ENCODE measurements around the gene WWOX. TPM values are rescaled to one million over a fixed set of nuclear protein-coding genes. Genes with fewer than 3 reads are reported as not detected.

WWOX gene
- total and polyA plus RNA-seq, 10 donors, result 5.9 to 90.3 (median 26.4) TPM

- no peak overlapping the region for H3K4me3 ChIP-seq
- H3K27ac ChIP-seq, result no peak overlapping the region
- TF ChIP-seq POLR2AphosphoS5 (IDR thresholded peaks at IDR 0.05) (no peak), POLR2A (IDR thresholded peaks at IDR 0.05) (no peak)
- TF ChIP-seq, protein P1, sequence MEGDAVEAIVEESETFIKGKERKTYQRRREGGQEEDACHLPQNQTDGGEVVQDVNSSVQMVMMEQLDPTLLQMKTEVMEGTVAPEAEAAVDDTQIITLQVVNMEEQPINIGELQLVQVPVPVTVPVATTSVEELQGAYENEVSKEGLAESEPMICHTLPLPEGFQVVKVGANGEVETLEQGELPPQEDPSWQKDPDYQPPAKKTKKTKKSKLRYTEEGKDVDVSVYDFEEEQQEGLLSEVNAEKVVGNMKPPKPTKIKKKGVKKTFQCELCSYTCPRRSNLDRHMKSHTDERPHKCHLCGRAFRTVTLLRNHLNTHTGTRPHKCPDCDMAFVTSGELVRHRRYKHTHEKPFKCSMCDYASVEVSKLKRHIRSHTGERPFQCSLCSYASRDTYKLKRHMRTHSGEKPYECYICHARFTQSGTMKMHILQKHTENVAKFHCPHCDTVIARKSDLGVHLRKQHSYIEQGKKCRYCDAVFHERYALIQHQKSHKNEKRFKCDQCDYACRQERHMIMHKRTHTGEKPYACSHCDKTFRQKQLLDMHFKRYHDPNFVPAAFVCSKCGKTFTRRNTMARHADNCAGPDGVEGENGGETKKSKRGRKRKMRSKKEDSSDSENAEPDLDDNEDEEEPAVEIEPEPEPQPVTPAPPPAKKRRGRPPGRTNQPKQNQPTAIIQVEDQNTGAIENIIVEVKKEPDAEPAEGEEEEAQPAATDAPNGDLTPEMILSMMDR (IDR thresholded peaks at IDR 0.05 in 8 of 11, conservative IDR thresholded peaks at IDR 0.05 in 3 of 11), result no peak
- peaks cover 0 to 4% (median 0%) of the 10 kb centered on the region in 8 donors for H3K9me3 ChIP-seq
- 93 to 96% (median 95%) methylated on average over 5 of the region's 5 CpGs for WGBS, 5 donors
- peaks cover 0 to 7% (median 0%) of the 10 kb centered on the region in 6 donors for H3K36me3 ChIP-seq
- intact Hi-C loops (cut with DNase I; ENCODE audit: low total_unique reads), result no loop called here
- H3K4me1 ChIP-seq, result no peaks in the 10 kb centered on the region
- no peak for DNase-seq
- no peaks in the 10 kb centered on the region for H3K27me3 ChIP-seq (replicated peaks in 1 of 7)
Observed at GRCh38 chr16:78176435-78176834, 77.0 kb downstream of the WWOX start.

GRCh38 chr16:78177218-78177617 lies 77.8 kb downstream of the WWOX start:
- Histone ChIP-seq H3K9me3 (peaks cover 0 to 4% (median 0%) of the 10 kb centered on the region in 8 donors), H3K36me3 (peaks cover 0 to 7% (median 0%) of the 10 kb centered on the region in 6 donors), H3K4me3 (no peak overlapping the region), H3K4me1 (no peaks in the 10 kb centered on the region), H3K27me3 (replicated peaks in 1 of 7) (no peaks in the 10 kb centered on the region), H3K27ac (no peak overlapping the region)
- intact Hi-C loops (cut with DNase I; ENCODE audit: low total_unique reads), result no loop called here
- TF ChIP-seq POLR2A (IDR thresholded peaks at IDR 0.05), result no peak
- TF ChIP-seq POLR2AphosphoS5 (IDR thresholded peaks at IDR 0.05), result no peak
- TF ChIP-seq, protein P1 (IDR thresholded peaks at IDR 0.05 in 8 of 11, conservative IDR thresholded peaks at IDR 0.05 in 3 of 11), result no peak
- DNase-seq, result no peak
- 73 to 97% (median 89%) methylated on average over 5 of the region's 5 CpGs for WGBS, 5 donors

DNA sequence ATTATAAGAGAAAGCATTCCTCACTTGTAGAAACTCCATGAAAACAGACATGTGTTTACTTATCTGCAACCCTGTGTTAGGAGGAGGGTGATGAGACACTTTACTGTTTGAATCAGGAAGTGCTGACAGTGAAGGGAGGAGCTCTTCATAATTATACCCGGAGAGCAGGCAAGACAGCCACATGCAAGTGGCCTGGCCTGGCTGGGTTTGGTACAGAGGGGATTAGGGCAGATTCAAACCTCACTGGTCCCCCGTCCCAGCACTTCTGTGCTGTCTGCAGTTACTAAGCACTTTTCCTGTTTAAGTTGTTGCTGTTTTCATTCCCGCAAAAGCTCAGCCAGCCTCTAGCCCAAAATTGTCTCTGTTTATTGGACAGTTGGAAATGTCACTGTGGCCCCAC lies 78.5 kb downstream of the WWOX start:
- H3K9me3 ChIP-seq, result peaks cover 0 to 4% (median 0%) of the 10 kb centered on the region in 8 donors
- H3K36me3 ChIP-seq, result peaks cover 0 to 7% (median 0%) of the 10 kb centered on the region in 6 donors
- WGBS, 5 donors, result 67 to 75% (median 72%) methylated on average over 3 of the region's 3 CpGs
- TF ChIP-seq POLR2A (IDR thresholded peaks at IDR 0.05) (no peak), POLR2AphosphoS5 (IDR thresholded peaks at IDR 0.05) (no peak)
- TF ChIP-seq, protein P1 (IDR thresholded peaks at IDR 0.05 in 8 of 11, conservative IDR thresholded peaks at IDR 0.05 in 3 of 11), result no peak
- H3K4me1 ChIP-seq, result no peaks in the 10 kb centered on the region
- H3K4me3 ChIP-seq, result no peak overlapping the region
- no peak overlapping the region for H3K27ac ChIP-seq
- intact Hi-C loops (cut with DNase I; ENCODE audit: low total_unique reads), result no loop called here
- no peak for DNase-seq
- H3K27me3 ChIP-seq (replicated peaks in 1 of 7), result no peaks in the 10 kb centered on the region

DNA sequence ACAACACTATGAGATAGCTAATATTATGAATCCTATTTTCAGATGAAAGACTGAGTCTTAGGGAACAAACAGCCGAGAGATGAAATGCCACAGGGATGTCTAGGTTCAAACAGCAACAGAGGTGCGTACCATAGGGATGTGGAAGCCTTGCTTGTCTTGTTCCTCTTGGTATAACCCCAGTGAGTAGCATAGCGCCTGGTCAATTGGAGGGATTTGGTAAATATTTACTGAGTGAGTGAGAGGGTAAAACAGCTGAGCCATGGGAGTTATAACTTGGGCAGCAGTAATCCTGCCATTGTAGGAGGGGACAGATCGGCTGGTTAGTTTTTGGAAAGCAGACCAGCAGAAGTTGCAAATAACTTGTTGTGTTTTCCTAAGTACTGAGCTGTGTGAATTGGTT lies 80.2 kb downstream of the WWOX start:
- Histone ChIP-seq H3K27me3 (replicated peaks in 1 of 7) (no peaks in the 10 kb centered on the region), H3K4me1 (no peaks in the 10 kb centered on the region), H3K36me3 (peaks cover 0 to 7% (median 0%) of the 10 kb centered on the region in 6 donors), H3K4me3 (no peak overlapping the region), H3K9me3 (peaks cover 0 to 4% (median 0%) of the 10 kb centered on the region in 8 donors), H3K27ac (no peak overlapping the region)
- TF ChIP-seq, protein P1 (IDR thresholded peaks at IDR 0.05 in 8 of 11, conservative IDR thresholded peaks at IDR 0.05 in 3 of 11), result no peak
- TF ChIP-seq POLR2A (IDR thresholded peaks at IDR 0.05) (no peak), POLR2AphosphoS5 (IDR thresholded peaks at IDR 0.05) (no peak)
- intact Hi-C loops (cut with DNase I; ENCODE audit: low total_unique reads), result no loop called here
- no peak for DNase-seq
- 69 to 86% (median 78%) methylated on average over 4 of the region's 4 CpGs for WGBS, 5 donors
